Measurements from ENCODE around the gene PLD4.
"Not testable (repeated sequence)": the region's sequence is repeated elsewhere in the genome, so short reads cannot be mapped to it uniquely, and the experiment has no call there.

DNA sequence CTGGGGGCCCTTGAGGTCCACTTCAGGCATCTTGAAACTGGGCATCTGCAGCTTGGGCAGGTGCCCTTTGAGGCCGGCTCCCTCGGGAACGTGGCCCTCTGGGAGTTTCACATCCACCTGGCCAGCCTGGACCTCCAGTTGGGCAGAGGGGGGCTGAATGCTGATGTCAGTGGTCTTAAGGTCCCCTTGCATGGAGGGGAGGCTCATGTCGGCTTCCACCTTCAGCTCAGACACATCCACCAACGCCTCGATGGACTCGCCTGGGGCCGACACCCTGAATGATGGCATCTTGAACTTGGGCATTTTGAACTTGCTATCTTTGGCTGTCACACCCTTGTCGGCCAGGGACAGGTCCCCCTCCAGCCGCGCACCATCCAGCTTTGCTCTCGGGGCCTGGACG, 22.5 kb downstream of the PLD4 start:
- not testable (repeated sequence) for TF ChIP-seq POLR2A (IDR thresholded peaks at IDR 0.05)
- TF ChIP-seq, protein P1, sequence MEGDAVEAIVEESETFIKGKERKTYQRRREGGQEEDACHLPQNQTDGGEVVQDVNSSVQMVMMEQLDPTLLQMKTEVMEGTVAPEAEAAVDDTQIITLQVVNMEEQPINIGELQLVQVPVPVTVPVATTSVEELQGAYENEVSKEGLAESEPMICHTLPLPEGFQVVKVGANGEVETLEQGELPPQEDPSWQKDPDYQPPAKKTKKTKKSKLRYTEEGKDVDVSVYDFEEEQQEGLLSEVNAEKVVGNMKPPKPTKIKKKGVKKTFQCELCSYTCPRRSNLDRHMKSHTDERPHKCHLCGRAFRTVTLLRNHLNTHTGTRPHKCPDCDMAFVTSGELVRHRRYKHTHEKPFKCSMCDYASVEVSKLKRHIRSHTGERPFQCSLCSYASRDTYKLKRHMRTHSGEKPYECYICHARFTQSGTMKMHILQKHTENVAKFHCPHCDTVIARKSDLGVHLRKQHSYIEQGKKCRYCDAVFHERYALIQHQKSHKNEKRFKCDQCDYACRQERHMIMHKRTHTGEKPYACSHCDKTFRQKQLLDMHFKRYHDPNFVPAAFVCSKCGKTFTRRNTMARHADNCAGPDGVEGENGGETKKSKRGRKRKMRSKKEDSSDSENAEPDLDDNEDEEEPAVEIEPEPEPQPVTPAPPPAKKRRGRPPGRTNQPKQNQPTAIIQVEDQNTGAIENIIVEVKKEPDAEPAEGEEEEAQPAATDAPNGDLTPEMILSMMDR (IDR thresholded peaks at IDR 0.05), result not testable (repeated sequence)

All from Peyer's patch (tissue), 4 donors.